SK-N-SH treated with all-trans-retinoic acid at 6 μM for 48 hours (cell line): ENCODE data around the gene FAF1.

Experiments used
- ATAC-seq: fragments of 200-7000 bp; cut with Tn5 transposase; 3 replicates; pipeline ENCODE4 v1.9.1; 2020; ENCODE audit warnings: mild to moderate bottlenecking, moderate library complexity
- BACH2 ChIP-seq: fragments of 250-450 bp; sonication (Bioruptor Pico); IDR thresholded peaks from 2 replicates; pipeline ENCODE4 v1.9.0; 2021; ENCODE audit warnings: mild to moderate bottlenecking, borderline replicate concordance
- CSDC2 ChIP-seq: fragments of 250-450 bp; sonication (Bioruptor Pico); IDR thresholded peaks from 2 replicates; pipeline ENCODE4 v1.5.0; 2020; ENCODE audit warnings: mild to moderate bottlenecking, moderate library complexity
- ESRRG ChIP-seq: fragments of 250-450 bp; sonication (Bioruptor Pico); IDR thresholded peaks from 2 replicates; pipeline ENCODE4 v1.6.1; 2021; ENCODE audit warnings: mild to moderate bottlenecking
- GLIS3 ChIP-seq: fragments of 250-450 bp; sonication (Bioruptor Pico); IDR thresholded peaks from 2 replicates; pipeline ENCODE4 v1.5.0; 2020; ENCODE audit warnings: mild to moderate bottlenecking, moderate library complexity
- ISL1 ChIP-seq: fragments of 250-450 bp; sonication (Bioruptor Pico); IDR thresholded peaks from 2 replicates; pipeline ENCODE4 v2.1.2; 2022; ENCODE audit warnings: mild to moderate bottlenecking, moderate library complexity
- OSR1 ChIP-seq: fragments of 250-450 bp; sonication (Bioruptor Pico); IDR thresholded peaks from 2 replicates; pipeline ENCODE4 v1.8.0; 2022; ENCODE audit warnings: moderate library complexity, mild to moderate bottlenecking, inconsistent platforms
- PPARA ChIP-seq: fragments of 250-450 bp; sonication (Bioruptor Pico); IDR thresholded peaks from 2 replicates; pipeline ENCODE4 v1.5.0; 2020; ENCODE audit warnings: mild to moderate bottlenecking, borderline replicate concordance
- RARB ChIP-seq: fragments of 250-450 bp; sonication (Bioruptor Pico); IDR thresholded peaks from 2 replicates; pipeline ENCODE4 v1.8.0; 2021; ENCODE audit warnings: mild to moderate bottlenecking, moderate library complexity
- SNAI2 ChIP-seq: fragments of 250-450 bp; sonication (Bioruptor Pico); IDR thresholded peaks from 2 replicates; pipeline ENCODE4 v1.5.0; 2020; ENCODE audit warnings: mild to moderate bottlenecking, moderate library complexity
- TCF4 ChIP-seq: fragments of 250-450 bp; sonication (Bioruptor Pico); IDR thresholded peaks from 2 replicates; pipeline ENCODE4 v1.8.0; 2021; ENCODE audit warnings: mild to moderate bottlenecking, moderate library complexity, borderline replicate concordance
- TOX ChIP-seq: fragments of 250-450 bp; sonication (Bioruptor Pico); IDR thresholded peaks from 2 replicates; pipeline ENCODE4 v1.8.0; 2021; ENCODE audit warnings: mild to moderate bottlenecking, moderate library complexity, borderline replicate concordance
- ZC3H10 ChIP-seq: fragments of 250-450 bp; sonication (Bioruptor Pico); IDR thresholded peaks from 2 replicates; pipeline ENCODE4 v1.5.1; 2021; ENCODE audit warnings: mild to moderate bottlenecking, moderate library complexity
- ZFP3 ChIP-seq: fragments of 250-450 bp; sonication (Bioruptor Pico); IDR thresholded peaks from 2 replicates; pipeline ENCODE4 v1.5.0; 2020; ENCODE audit warnings: mild to moderate bottlenecking, moderate library complexity
- ZFP30 ChIP-seq: fragments of 450-650 bp; formaldehyde crosslinking; IDR thresholded peaks from 2 replicates; pipeline ENCODE4 v1.5.0; 2022; ENCODE audit warnings: mild to moderate bottlenecking, moderate library complexity
- ZNF565 ChIP-seq: fragments of 450-650 bp; formaldehyde crosslinking; conservative IDR thresholded peaks from 2 replicates; pipeline ENCODE4 v1.5.0; 2020; ENCODE audit warnings: low read depth, mild to moderate bottlenecking, moderate library complexity
- ZNF70 ChIP-seq: fragments of 450-650 bp; formaldehyde crosslinking; IDR thresholded peaks from 2 replicates; pipeline ENCODE4 v1.5.0; 2020; ENCODE audit warnings: mild to moderate bottlenecking, moderate library complexity
- TF ChIP-seq, protein P1 (sequence below): fragments of 250-450 bp; sonication (Bioruptor Pico); IDR thresholded peaks from 2 replicates; pipeline ENCODE4 v1.5.0; 2020; ENCODE audit warnings: mild to moderate bottlenecking, moderate library complexity
- TF ChIP-seq, protein P2 (sequence below): fragments of 250-450 bp; sonication (Bioruptor Pico); IDR thresholded peaks from 2 replicates; pipeline ENCODE4 v1.5.1; 2020; ENCODE audit warnings: low read depth, mild to moderate bottlenecking, moderate library complexity
- TF ChIP-seq, protein P3 (sequence below): fragments of 250-450 bp; sonication (Bioruptor Pico); IDR thresholded peaks from 2 replicates; pipeline ENCODE4 v1.8.0; 2020; ENCODE audit warnings: mild to moderate bottlenecking, moderate library complexity, borderline replicate concordance
- TF ChIP-seq, protein P4 (sequence below): fragments of 250-450 bp; sonication (Bioruptor Pico); IDR thresholded peaks from 2 replicates; pipeline ENCODE4 v1.8.0; 2021; ENCODE audit warnings: low read depth, mild to moderate bottlenecking, moderate library complexity, borderline replicate concordance

The FAF1 gene

DNA sequence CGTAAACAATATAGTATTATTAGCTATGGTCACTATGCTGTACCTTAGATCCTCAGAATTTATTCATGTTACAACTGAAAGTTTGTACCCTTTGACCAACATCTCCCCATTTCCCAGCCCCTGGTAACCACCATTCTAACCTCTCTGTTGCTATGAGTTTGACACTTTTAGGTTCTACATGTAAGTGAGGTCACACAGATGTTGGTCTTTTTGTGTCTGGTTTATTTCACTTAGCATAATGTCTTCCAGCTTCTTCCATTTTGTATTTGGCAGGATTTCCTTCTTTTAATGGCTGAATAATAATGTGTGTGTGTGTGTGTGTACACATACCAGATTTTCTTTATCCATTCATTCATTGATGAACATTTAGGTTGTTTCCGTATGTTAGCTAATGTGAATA, 139.5 kb downstream of the FAF1 start:
- ATAC-seq = no peak
- TF ChIP-seq ZNF70 (CRISPR knock-in tag) (no peak), GLIS3 (CRISPR knock-in tag) (no peak), TCF4 (CRISPR knock-in tag) (no peak)
- TF ChIP-seq, all 23 proteins: peak for 0

DNA sequence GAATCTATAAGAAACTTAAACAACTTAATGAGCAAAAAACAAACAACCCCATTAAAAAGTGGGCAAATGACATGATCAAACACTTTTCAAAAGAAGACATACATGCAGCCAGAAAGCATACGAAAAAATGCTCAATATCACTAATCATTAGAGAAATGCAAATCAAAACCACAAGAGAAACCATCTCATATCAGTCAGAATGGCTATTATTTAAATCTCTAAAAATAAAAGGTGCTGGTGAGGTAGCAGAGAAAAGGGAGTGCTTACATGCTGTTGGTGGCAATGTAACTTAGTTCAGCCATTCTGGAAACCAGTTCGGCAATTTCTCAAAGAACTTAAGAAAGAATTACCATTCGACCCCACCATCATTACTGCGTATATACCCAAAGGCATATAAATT, 147.7 kb downstream of the FAF1 start:
- ATAC-seq = no peak
- TF ChIP-seq RARB (no peak), PPARA (CRISPR knock-in tag) (no peak), ZC3H10 (CRISPR knock-in tag) (no peak), TCF4 (CRISPR knock-in tag) (no peak), ESRRG (no peak)
- TF ChIP-seq, protein P1, sequence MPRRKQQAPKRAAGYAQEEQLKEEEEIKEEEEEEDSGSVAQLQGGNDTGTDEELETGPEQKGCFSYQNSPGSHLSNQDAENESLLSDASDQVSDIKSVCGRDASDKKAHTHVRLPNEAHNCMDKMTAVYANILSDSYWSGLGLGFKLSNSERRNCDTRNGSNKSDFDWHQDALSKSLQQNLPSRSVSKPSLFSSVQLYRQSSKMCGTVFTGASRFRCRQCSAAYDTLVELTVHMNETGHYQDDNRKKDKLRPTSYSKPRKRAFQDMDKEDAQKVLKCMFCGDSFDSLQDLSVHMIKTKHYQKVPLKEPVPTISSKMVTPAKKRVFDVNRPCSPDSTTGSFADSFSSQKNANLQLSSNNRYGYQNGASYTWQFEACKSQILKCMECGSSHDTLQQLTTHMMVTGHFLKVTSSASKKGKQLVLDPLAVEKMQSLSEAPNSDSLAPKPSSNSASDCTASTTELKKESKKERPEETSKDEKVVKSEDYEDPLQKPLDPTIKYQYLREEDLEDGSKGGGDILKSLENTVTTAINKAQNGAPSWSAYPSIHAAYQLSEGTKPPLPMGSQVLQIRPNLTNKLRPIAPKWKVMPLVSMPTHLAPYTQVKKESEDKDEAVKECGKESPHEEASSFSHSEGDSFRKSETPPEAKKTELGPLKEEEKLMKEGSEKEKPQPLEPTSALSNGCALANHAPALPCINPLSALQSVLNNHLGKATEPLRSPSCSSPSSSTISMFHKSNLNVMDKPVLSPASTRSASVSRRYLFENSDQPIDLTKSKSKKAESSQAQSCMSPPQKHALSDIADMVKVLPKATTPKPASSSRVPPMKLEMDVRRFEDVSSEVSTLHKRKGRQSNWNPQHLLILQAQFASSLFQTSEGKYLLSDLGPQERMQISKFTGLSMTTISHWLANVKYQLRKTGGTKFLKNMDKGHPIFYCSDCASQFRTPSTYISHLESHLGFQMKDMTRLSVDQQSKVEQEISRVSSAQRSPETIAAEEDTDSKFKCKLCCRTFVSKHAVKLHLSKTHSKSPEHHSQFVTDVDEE = no peak

DNA sequence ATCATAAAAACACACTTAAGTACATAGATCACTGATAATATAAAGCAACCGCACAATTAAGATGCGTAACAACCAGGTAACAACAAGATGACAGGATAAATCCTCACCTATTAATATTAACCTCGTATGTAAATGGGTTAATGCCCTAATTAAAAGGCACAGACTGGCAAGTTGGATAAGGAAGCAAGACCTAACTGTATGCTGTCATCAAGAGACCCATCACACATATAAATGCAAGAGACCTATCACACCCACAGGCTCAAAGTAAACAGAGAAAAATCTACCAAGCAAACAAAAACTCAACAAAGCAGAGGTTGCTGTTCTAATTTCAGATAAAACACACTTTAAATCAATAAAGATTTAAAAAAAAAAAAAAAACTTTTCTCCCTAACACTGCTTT, 151.8 kb downstream of the FAF1 start:
- no peak for TF ChIP-seq ESRRG
- TF ChIP-seq ZFP30 (CRISPR knock-in tag) = no peak
- TF ChIP-seq, protein P2, sequence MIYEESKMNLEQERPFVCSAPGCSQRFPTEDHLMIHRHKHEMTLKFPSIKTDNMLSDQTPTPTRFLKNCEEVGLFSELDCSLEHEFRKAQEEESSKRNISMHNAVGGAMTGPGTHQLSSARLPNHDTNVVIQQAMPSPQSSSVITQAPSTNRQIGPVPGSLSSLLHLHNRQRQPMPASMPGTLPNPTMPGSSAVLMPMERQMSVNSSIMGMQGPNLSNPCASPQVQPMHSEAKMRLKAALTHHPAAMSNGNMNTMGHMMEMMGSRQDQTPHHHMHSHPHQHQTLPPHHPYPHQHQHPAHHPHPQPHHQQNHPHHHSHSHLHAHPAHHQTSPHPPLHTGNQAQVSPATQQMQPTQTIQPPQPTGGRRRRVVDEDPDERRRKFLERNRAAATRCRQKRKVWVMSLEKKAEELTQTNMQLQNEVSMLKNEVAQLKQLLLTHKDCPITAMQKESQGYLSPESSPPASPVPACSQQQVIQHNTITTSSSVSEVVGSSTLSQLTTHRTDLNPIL (CRISPR knock-in tag) = no peak
- TF ChIP-seq, protein P1 = no peak

DNA sequence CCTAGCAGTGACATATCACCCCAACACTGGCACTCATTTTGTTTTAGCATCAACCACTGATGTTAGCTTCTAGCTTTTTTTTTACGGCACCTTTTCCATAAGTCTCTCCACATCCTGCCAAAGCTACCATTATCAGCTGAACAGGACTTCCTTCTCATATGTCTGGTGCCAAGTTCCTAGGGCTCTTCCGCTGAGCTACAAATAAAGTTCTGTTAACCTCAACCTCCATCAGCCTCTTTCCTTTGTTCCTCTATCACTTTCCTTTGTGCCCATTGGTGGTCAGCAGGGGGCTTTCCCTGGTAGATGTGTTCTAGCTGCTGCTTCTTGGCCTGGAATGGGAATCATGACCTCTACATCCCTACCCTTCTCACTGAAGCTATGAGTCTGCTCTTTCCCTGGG, 163.8 kb downstream of the FAF1 start:
- no peak for ATAC-seq
- TF ChIP-seq ISL1 (CRISPR knock-in tag) = no peak
- TF ChIP-seq, all 23 proteins: peak for 0

More for the DNA sequence above, 151.8 kb downstream of the FAF1 start:
- no peak for ATAC-seq

DNA sequence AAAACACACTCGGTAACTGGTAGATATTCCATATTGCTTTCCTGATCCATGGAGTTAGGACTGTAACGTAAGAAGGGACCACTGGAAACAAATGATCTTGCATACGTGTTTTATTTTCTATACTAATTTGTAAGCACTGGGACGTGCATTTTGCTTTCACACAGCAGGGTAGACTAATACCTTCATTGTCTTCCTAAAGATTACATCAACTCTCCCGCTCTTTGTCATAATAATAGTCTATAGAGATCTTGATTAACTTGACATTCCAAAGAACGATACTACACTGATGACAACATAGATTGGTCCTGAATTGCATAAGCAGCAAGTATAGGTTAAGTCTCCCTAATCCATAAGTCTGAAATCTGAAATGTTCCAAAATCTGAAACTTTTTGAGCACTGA, 166.5 kb downstream of the FAF1 start:
- ATAC-seq = no peak
- TF ChIP-seq OSR1 (CRISPR knock-in tag) (no peak), BACH2 (no peak), TOX (no peak), CSDC2 (CRISPR knock-in tag) (no peak), ZNF565 (CRISPR knock-in tag) (no peak), ZFP30 (CRISPR knock-in tag) (no peak), GLIS3 (CRISPR knock-in tag) (no peak), ZNF70 (CRISPR knock-in tag) (no peak), ZFP3 (no peak)
- TF ChIP-seq, protein P2 (CRISPR knock-in tag) = no peak

DNA sequence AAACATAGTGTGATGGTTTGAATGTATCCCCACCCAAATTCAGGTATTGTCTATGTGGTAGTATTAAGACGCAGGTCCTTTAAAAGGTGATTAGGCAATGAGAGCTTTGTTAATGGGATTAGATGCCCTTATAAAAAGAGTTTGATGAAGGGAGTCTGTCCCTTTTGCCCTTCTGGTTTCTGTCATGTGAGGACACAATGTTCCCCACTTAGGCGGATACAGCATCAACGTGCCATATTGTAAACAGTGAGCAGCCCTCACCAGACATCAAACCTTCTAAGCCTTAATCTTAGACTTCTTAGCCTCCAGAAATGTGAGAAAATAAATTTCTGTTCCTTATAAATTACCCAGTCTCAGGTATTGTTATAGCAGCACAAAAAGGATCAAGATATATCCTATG, 172.8 kb downstream of the FAF1 start:
- TF ChIP-seq ESRRG (no peak), BACH2 (no peak), ZC3H10 (CRISPR knock-in tag) (no peak), SNAI2 (no peak), ISL1 (CRISPR knock-in tag) (no peak)
- TF ChIP-seq, protein P3, sequence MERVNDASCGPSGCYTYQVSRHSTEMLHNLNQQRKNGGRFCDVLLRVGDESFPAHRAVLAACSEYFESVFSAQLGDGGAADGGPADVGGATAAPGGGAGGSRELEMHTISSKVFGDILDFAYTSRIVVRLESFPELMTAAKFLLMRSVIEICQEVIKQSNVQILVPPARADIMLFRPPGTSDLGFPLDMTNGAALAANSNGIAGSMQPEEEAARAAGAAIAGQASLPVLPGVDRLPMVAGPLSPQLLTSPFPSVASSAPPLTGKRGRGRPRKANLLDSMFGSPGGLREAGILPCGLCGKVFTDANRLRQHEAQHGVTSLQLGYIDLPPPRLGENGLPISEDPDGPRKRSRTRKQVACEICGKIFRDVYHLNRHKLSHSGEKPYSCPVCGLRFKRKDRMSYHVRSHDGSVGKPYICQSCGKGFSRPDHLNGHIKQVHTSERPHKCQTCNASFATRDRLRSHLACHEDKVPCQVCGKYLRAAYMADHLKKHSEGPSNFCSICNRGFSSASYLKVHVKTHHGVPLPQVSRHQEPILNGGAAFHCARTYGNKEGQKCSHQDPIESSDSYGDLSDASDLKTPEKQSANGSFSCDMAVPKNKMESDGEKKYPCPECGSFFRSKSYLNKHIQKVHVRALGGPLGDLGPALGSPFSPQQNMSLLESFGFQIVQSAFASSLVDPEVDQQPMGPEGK = no peak
- TF ChIP-seq, protein P2 (CRISPR knock-in tag) = no peak
- TF ChIP-seq, protein P4, sequence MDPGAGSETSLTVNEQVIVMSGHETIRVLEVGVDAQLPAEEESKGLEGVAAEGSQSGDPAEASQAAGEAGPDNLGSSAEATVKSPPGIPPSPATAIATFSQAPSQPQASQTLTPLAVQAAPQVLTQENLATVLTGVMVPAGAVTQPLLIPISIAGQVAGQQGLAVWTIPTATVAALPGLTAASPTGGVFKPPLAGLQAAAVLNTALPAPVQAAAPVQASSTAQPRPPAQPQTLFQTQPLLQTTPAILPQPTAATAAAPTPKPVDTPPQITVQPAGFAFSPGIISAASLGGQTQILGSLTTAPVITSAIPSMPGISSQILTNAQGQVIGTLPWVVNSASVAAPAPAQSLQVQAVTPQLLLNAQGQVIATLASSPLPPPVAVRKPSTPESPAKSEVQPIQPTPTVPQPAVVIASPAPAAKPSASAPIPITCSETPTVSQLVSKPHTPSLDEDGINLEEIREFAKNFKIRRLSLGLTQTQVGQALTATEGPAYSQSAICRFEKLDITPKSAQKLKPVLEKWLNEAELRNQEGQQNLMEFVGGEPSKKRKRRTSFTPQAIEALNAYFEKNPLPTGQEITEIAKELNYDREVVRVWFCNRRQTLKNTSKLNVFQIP (CRISPR knock-in tag) = no peak
- no peak for ATAC-seq
